HepG2 (cell line): ENCODE data around the gene CALU. TPM values are rescaled to one million over a fixed set of nuclear protein-coding genes. Genes with fewer than 3 reads are reported as not detected.

ENCODE experiments used
- ARNT2 ChIP-seq: sonication (generic); formaldehyde crosslinking; IDR thresholded peaks from 2 replicates; pipeline ENCODE4 v1.8.0; 2022; ENCODE audit warnings: mild to moderate bottlenecking, low read depth, missing genetic modification reagents, moderate library complexity
- DR1 ChIP-seq: sonication (generic); formaldehyde crosslinking; IDR thresholded peaks from 2 replicates; pipeline ENCODE4 v1.8.0; 2021; ENCODE audit warnings: mild to moderate bottlenecking, missing genetic modification reagents, inconsistent platforms
- FLYWCH1 ChIP-seq: sonication (generic); formaldehyde crosslinking; IDR thresholded peaks from 2 replicates; pipeline ENCODE4 v1.8.1; 2023; ENCODE audit warnings: mild to moderate bottlenecking, missing genetic modification reagents
- HNRNPH1 ChIP-seq: fragments of 200-400 bp; formaldehyde crosslinking; optimal IDR thresholded peaks from 2 replicates; pipeline ENCODE3; 2017; ENCODE audit warnings: mild to moderate bottlenecking, low read depth, low read length
- MATR3 ChIP-seq: sonication (generic); formaldehyde crosslinking; IDR thresholded peaks from 2 replicates; pipeline ENCODE4 v1.4.0; 2020; ENCODE audit warnings: missing genetic modification reagents
- NFIB ChIP-seq: sonication (generic); formaldehyde crosslinking; IDR thresholded peaks from 2 replicates; pipeline ENCODE4 v1.9.0; 2021; ENCODE audit warnings: missing genetic modification reagents, mild to moderate bottlenecking, borderline replicate concordance
- NR2F1 ChIP-seq, 2 experiments: fragments of 450-650 bp in 1 of 2; formaldehyde crosslinking in 1 of 2; IDR thresholded peaks; 2 replicates each; pipeline versions ENCODE4 v1.5.0 to v1.6.1; 2016 to 2020; ENCODE audit warnings: mild to moderate bottlenecking in 1 of 2, missing compliant biosample characterization in 1 of 2, missing genetic modification reagents in 1 of 2, moderate library complexity in 1 of 2
- REXO4 ChIP-seq: sonication (generic); formaldehyde crosslinking; IDR thresholded peaks from 2 replicates; pipeline ENCODE4 v1.8.0; 2022; ENCODE audit warnings: missing genetic modification reagents, mild to moderate bottlenecking, borderline replicate concordance
- RNF2 ChIP-seq: fragments of 450-650 bp; conservative IDR thresholded peaks from 2 replicates; pipeline ENCODE4 v1.6.1; 2016; ENCODE audit warnings: low read depth
- SMC3 ChIP-seq: IDR thresholded peaks from 2 replicates; pipeline ENCODE4 v1.6.1; 2011; ENCODE audit warnings: low read length, improper control_type of control experiment
- SNAI1 ChIP-seq: sonication (generic); formaldehyde crosslinking; IDR thresholded peaks from 2 replicates; pipeline ENCODE4 v1.5.0; 2020; ENCODE audit warnings: mild to moderate bottlenecking, missing genetic modification reagents, borderline replicate concordance
- ZFP36L2 ChIP-seq: sonication (generic); formaldehyde crosslinking; IDR thresholded peaks from 2 replicates; pipeline ENCODE4 v1.4.0; 2020; ENCODE audit warnings: missing genetic modification reagents
- ZFYVE20 ChIP-seq: sonication (generic); formaldehyde crosslinking; IDR thresholded peaks from 2 replicates; pipeline ENCODE4 v1.8.0; 2023; ENCODE audit warnings: low read depth, mild to moderate bottlenecking, moderate library complexity, missing genetic modification reagents, borderline replicate concordance
- ZNF124 ChIP-seq: sonication (generic); formaldehyde crosslinking; IDR thresholded peaks from 2 replicates; pipeline ENCODE4 v1.4.0; 2020; ENCODE audit warnings: missing genetic modification reagents
- ZNF44 ChIP-seq: sonication (generic); formaldehyde crosslinking; IDR thresholded peaks from 2 replicates; pipeline ENCODE4 v1.5.1; 2020; ENCODE audit warnings: mild to moderate bottlenecking, missing genetic modification reagents
- ZNF460 ChIP-seq: sonication (generic); formaldehyde crosslinking; IDR thresholded peaks from 2 replicates; pipeline ENCODE4 v1.5.1; 2020; ENCODE audit warnings: missing genetic modification reagents, mild to moderate bottlenecking, borderline replicate concordance
- ZNF737 ChIP-seq: sonication (generic); formaldehyde crosslinking; IDR thresholded peaks from 2 replicates; pipeline ENCODE4 v1.5.0; 2020; ENCODE audit warnings: missing genetic modification reagents, mild to moderate bottlenecking, borderline replicate concordance
- ZNF777 ChIP-seq: sonication (generic); formaldehyde crosslinking; IDR thresholded peaks from 2 replicates; pipeline ENCODE4 v1.4.0; 2020; ENCODE audit warnings: missing genetic modification reagents
- ZNF816 ChIP-seq: sonication (generic); formaldehyde crosslinking; IDR thresholded peaks from 2 replicates; pipeline ENCODE4 v1.8.0; 2022; ENCODE audit warnings: missing genetic modification reagents, mild to moderate bottlenecking, borderline replicate concordance
- ZSCAN30 ChIP-seq: sonication (generic); formaldehyde crosslinking; IDR thresholded peaks from 2 replicates; pipeline ENCODE4 v1.5.0; 2020; ENCODE audit warnings: mild to moderate bottlenecking, missing genetic modification reagents
- polyA plus RNA-seq, 8 experiments: library from polyadenylated mRNA; depleted of rRNA in 3 of 8; stranded (reverse) in 7 of 8; unstranded in 1 of 8; fragments of >200 nt; fragmentation: Illumina TruSeq in 4 of 8; extraction: Trizol in 4 of 8; gene quantifications; 2 replicates each; pipeline versions ENCODE4 v1.2.1 to v1.2.3, GENCODE V29; 2011 to 2016; ENCODE audit warnings: low read depth in 4 of 8, missing spikeins in 1 of 8, mixed read lengths in 1 of 8; ENCODE audit not compliant: insufficient read depth in 1 of 8
- total RNA-seq, 5 experiments: library from RNA; depleted of rRNA; stranded (reverse); fragments of >200 nt; fragmentation: Illumina TruSeq; extraction: Trizol; gene quantifications; 2 replicates each; pipeline ENCODE4 v1.2.3, GENCODE V29; 2016; ENCODE audit warnings: low read depth in 1 of 5
- TF ChIP-seq, protein P1 (sequence below): sonication (generic); formaldehyde crosslinking; IDR thresholded peaks from 2 replicates; pipeline ENCODE4 v1.4.0; 2020; ENCODE audit warnings: missing genetic modification reagents
- TF ChIP-seq, protein P2 (sequence below): sonication (generic); formaldehyde crosslinking; IDR thresholded peaks from 2 replicates; pipeline ENCODE4 v1.4.0; 2020; ENCODE audit warnings: missing genetic modification reagents
- TF ChIP-seq, protein P3 (sequence below): sonication (generic); formaldehyde crosslinking; IDR thresholded peaks from 2 replicates; pipeline ENCODE4 v1.9.0; 2021; ENCODE audit warnings: missing genetic modification reagents, borderline replicate concordance

Gene CALU
- total and polyA plus RNA-seq, 2 of the 13 experiments (the other 11 are each of a cell fraction or from before 2014, with no cell fraction given): 198 to 252 TPM

DNA sequence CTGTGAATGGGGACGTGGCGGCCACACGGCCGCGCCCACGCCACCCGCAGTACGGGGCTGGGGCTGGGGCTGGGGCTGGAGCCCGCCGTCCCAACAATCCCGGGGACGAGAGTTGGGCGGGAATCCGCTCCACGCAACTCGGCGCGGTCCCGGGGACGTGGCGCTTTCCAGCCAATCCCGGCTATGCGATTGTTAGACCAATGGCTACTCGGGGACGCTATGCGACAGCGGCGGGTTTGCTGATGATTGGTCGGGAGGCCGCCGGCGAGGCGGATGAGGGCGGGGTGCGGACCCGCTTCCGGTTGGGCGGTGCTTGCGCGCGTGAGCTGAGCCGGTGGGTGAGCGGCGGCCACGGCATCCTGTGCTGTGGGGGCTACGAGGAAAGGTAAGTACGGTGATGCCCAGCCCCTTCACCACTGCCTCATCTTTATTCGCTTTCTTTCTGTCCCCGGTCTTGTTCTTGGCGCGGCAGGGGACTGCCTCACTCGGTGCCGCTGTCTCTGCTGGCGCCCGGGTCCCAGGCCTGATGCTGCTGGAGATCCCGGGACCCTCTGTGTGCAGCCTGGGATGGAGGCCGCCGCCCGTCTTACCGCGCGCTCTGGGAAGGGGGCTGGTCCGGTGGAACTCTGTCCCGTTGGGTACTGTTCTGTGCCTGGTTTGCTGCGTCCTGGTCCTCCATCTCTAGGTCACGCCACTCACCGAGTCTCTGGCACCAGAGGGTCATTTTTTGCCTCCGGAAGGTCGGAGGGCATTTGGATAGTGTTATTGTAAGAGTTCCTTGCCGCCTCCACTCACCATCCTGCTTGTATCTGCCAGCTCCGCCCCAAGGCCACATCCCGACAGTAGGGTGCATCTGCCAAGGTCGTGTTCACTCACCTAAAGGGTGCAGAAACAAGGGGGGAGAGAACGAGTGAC, at the start of gene CALU (continued):
- TF ChIP-seq, protein P1, sequence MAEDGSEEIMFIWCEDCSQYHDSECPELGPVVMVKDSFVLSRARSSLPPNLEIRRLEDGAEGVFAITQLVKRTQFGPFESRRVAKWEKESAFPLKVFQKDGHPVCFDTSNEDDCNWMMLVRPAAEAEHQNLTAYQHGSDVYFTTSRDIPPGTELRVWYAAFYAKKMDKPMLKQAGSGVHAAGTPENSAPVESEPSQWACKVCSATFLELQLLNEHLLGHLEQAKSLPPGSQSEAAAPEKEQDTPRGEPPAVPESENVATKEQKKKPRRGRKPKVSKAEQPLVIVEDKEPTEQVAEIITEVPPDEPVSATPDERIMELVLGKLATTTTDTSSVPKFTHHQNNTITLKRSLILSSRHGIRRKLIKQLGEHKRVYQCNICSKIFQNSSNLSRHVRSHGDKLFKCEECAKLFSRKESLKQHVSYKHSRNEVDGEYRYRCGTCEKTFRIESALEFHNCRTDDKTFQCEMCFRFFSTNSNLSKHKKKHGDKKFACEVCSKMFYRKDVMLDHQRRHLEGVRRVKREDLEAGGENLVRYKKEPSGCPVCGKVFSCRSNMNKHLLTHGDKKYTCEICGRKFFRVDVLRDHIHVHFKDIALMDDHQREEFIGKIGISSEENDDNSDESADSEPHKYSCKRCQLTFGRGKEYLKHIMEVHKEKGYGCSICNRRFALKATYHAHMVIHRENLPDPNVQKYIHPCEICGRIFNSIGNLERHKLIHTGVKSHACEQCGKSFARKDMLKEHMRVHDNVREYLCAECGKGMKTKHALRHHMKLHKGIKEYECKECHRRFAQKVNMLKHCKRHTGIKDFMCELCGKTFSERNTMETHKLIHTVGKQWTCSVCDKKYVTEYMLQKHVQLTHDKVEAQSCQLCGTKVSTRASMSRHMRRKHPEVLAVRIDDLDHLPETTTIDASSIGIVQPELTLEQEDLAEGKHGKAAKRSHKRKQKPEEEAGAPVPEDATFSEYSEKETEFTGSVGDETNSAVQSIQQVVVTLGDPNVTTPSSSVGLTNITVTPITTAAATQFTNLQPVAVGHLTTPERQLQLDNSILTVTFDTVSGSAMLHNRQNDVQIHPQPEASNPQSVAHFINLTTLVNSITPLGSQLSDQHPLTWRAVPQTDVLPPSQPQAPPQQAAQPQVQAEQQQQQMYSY (CRISPR knock-in tag): no peak
- TF ChIP-seq ZNF460 (CRISPR knock-in tag) (no peak; the same call in 1 of the 2 replicates), ZNF816 (no peak), ZNF777 (CRISPR knock-in tag) (peak; percentile 57; the same call in 1 of the 2 replicates), DR1 (CRISPR knock-in tag) (0 out of 2 replicates have a peak, but pooled peaks have one; percentile 45), NR2F1 (CRISPR knock-in tag; IDR thresholded peaks at IDR 0.05) (no peak), ARNT2 (CRISPR knock-in tag) (peak; percentile 89), ZFP36L2 (CRISPR knock-in tag) (no peak), RNF2 (0 out of 2 replicates have a peak, but pooled peaks have one; percentile 68), NFIB (CRISPR knock-in tag) (no peak), ZSCAN30 (CRISPR knock-in tag) (no peak), FLYWCH1 (CRISPR knock-in tag) (no peak), SNAI1 (CRISPR knock-in tag) (no peak), ZNF737 (0 out of 2 replicates have a peak, but pooled peaks have one; percentile 76), REXO4 (CRISPR knock-in tag) (no peak), HNRNPH1 (no peak), ZFYVE20 (0 out of 2 replicates have a peak, but pooled peaks have one; percentile 54), MATR3 (CRISPR knock-in tag) (no peak), ZNF44 (no peak), SMC3 (no peak), ZNF124 (CRISPR knock-in tag) (no peak)
- TF ChIP-seq, protein P2, sequence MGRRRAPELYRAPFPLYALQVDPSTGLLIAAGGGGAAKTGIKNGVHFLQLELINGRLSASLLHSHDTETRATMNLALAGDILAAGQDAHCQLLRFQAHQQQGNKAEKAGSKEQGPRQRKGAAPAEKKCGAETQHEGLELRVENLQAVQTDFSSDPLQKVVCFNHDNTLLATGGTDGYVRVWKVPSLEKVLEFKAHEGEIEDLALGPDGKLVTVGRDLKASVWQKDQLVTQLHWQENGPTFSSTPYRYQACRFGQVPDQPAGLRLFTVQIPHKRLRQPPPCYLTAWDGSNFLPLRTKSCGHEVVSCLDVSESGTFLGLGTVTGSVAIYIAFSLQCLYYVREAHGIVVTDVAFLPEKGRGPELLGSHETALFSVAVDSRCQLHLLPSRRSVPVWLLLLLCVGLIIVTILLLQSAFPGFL (CRISPR knock-in tag): no peak
- TF ChIP-seq, protein P3, sequence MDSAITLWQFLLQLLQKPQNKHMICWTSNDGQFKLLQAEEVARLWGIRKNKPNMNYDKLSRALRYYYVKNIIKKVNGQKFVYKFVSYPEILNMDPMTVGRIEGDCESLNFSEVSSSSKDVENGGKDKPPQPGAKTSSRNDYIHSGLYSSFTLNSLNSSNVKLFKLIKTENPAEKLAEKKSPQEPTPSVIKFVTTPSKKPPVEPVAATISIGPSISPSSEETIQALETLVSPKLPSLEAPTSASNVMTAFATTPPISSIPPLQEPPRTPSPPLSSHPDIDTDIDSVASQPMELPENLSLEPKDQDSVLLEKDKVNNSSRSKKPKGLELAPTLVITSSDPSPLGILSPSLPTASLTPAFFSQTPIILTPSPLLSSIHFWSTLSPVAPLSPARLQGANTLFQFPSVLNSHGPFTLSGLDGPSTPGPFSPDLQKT (CRISPR knock-in tag): no peak
